GM19438 (cell line): Measurements from ENCODE around the gene ARHGAP24.
A peak's percentile ranks its signal among the peaks of the same experiment; 100 is the strongest.

Experiments used
- ATAC-seq: cut with Tn5 transposase; IDR thresholded peaks from one replicate; pipeline ENCODE4 v1.9.1; 2021; ENCODE audit warnings: low read depth; ENCODE audit not compliant: unreplicated experiment

Gene ARHGAP24

GRCh38 chr4:85763202-85763601 is 288.3 kb downstream of the ARHGAP24 start:
- ATAC-seq = no peak

GRCh38 chr4:85767649-85768048 is 292.7 kb downstream of the ARHGAP24 start:
- no peak for ATAC-seq

GRCh38 chr4:85769009-85769408 is 294.1 kb downstream of the ARHGAP24 start:
- no peak for ATAC-seq

- ATAC-seq = no peak
Observed at GRCh38 chr4:85772470-85772869, 297.5 kb downstream of the ARHGAP24 start.

GRCh38 chr4:85773372-85773771 is 298.4 kb downstream of the ARHGAP24 start:
- no peak for ATAC-seq

GRCh38 chr4:85774000-85774399 is 299.1 kb downstream of the ARHGAP24 start:
- ATAC-seq = no peak

GRCh38 chr4:85774489-85774888 is 299.5 kb downstream of the ARHGAP24 start:
- ATAC-seq = no peak

- no peak for ATAC-seq
Observed at GRCh38 chr4:85776096-85776495, 301.1 kb downstream of the ARHGAP24 start.

- no peak for ATAC-seq
Observed at GRCh38 chr4:85776579-85776978, 301.6 kb downstream of the ARHGAP24 start.

- ATAC-seq = peak; percentile 69
Observed at GRCh38 chr4:85777908-85778631, 303.1 kb downstream of the ARHGAP24 start.

- peak; percentile 75 for ATAC-seq
Observed at GRCh38 chr4:85778632-85779131, 303.7 kb downstream of the ARHGAP24 start.

- peak; percentile 23 for ATAC-seq
Observed at GRCh38 chr4:85779165-85779564, 304.2 kb downstream of the ARHGAP24 start.

GRCh38 chr4:85780664-85781063 is 305.7 kb downstream of the ARHGAP24 start:
- ATAC-seq = peak; percentile 26

GRCh38 chr4:85783483-85783882 is 308.5 kb downstream of the ARHGAP24 start:
- peak; percentile 29 for ATAC-seq

GRCh38 chr4:85783900-85784299 is 308.9 kb downstream of the ARHGAP24 start:
- ATAC-seq = no peak

- no peak for ATAC-seq
Observed at GRCh38 chr4:85784348-85784747, 309.4 kb downstream of the ARHGAP24 start.

GRCh38 chr4:85784947-85785346 is 310.0 kb downstream of the ARHGAP24 start:
- ATAC-seq = peak; percentile 56

GRCh38 chr4:85787133-85787532 is 312.2 kb downstream of the ARHGAP24 start:
- ATAC-seq = no peak

GRCh38 chr4:85788604-85789003 is 313.7 kb downstream of the ARHGAP24 start:
- no peak for ATAC-seq

GRCh38 chr4:85789241-85789640 is 314.3 kb downstream of the ARHGAP24 start:
- ATAC-seq = no peak

GRCh38 chr4:85790582-85790981 is 315.6 kb downstream of the ARHGAP24 start:
- no peak for ATAC-seq
